K562 (cell line): ENCODE measurements around the gene SNX25. TPM values are rescaled to one million over a fixed set of nuclear protein-coding genes. Genes with fewer than 3 reads are reported as not detected.

Experiments used
- ATAC-seq: fragments of 200-7000 bp; cut with Tn5 transposase; 3 replicates; pipeline ENCODE4 v1.9.1; 2020; ENCODE audit warnings: moderate library complexity
- BruUV-seq: library from RNA; stranded (reverse); fragments of 400-500 nt; replicated peaks from 2 replicates; lab custom pipeline; 2021; lab: Mats Ljungman, UMichigan
- CTCF ChIA-PET: fragments of 300-600 bp; formaldehyde crosslinking; extraction: SDS; loops from one replicate; lab custom pipeline; 2021; ENCODE audit warnings: low intra/inter-chr PET ratio; lab: Yijun Ruan, JAX
- POLR2A ChIA-PET: fragments of 300-600, 350-650 bp; sonication (Branson Sonifier 250); formaldehyde crosslinking; extraction: SDS; loops from one replicate; lab custom pipeline; 2021; ENCODE audit warnings: antibody characterized with exemption, inconsistent platforms; lab: Yijun Ruan, JAX
- DNase-seq, 4 experiments: peaks; one replicate each; pipeline versions ENCODE4 v3.0.0 to v3.0.0-alpha.2; 2011 to 2018; ENCODE audit warnings: low spot score in 3 of 4, mixed read lengths in 3 of 4; ENCODE audit errors: extremely low read depth in 1 of 4
- FAIRE-seq: peaks from 2 replicates; lab custom pipeline; 2011; peaks lifted over from hg19 to GRCh38; lab: Jason Lieb, UNC
- H2AFZ ChIP-seq: 2 replicates; pipeline ENCODE4 v1.6.0; 2011; ENCODE audit warnings: low read depth, low read length, control low read depth, inconsistent platforms
- H3K27ac ChIP-seq: fragments of 200-600 bp; 3 replicates; pipeline ENCODE4 v1.8.0; 2011; ENCODE audit warnings: low read depth, mild to moderate bottlenecking, control low read depth, inconsistent platforms, low read length, moderate library complexity, mixed read lengths; ENCODE audit errors: extremely low read depth
- H3K27me3 ChIP-seq, 2 experiments: fragments of 300-600 bp in 1 of 2; 2 replicates in 1 of 2; 3 replicates in 1 of 2; pipeline versions ENCODE4 v1.6.0 to v1.8.0; 2011; ENCODE audit warnings: inconsistent platforms in 2 of 2, low read length in 2 of 2, mild to moderate bottlenecking in 1 of 2, mixed read lengths in 1 of 2, moderate library complexity in 1 of 2; ENCODE audit not compliant: control insufficient read depth in 2 of 2, insufficient read depth in 2 of 2
- H3K36me3 ChIP-seq: fragments of 300-600 bp; 3 replicates; pipeline ENCODE4 v1.8.0; 2011; ENCODE audit warnings: mild to moderate bottlenecking, low read length, inconsistent platforms; ENCODE audit not compliant: control insufficient read depth, insufficient read depth
- H3K4me1 ChIP-seq, 2 experiments: fragments of 200-600 bp in 1 of 2; replicated peaks in 1 of 2; 2 replicates in 1 of 2; 3 replicates in 1 of 2; pipeline versions ENCODE4 v1.5.1 to v1.8.0; 2011; ENCODE audit warnings: inconsistent platforms in 2 of 2, low read length in 2 of 2, mild to moderate bottlenecking in 1 of 2, mixed read lengths in 1 of 2, moderate library complexity in 1 of 2; ENCODE audit not compliant: control insufficient read depth in 2 of 2, insufficient read depth in 2 of 2
- H3K4me2 ChIP-seq: 2 replicates; pipeline ENCODE4 v1.6.1; 2011; ENCODE audit warnings: low read length, control low read depth, inconsistent platforms, mixed read lengths; ENCODE audit not compliant: insufficient read depth
- H3K4me3 ChIP-seq: fragments of 200-600 bp; sonication (generic), shearing (Covaris generic); 2 replicates; pipeline ENCODE4 v1.5.1; 2016; ENCODE audit warnings: control low read depth, inconsistent platforms
- H3K79me2 ChIP-seq: fragments of 200-600 bp; 3 replicates; pipeline ENCODE4 v1.8.0; 2011; ENCODE audit warnings: low read length, inconsistent platforms; ENCODE audit not compliant: control insufficient read depth, insufficient read depth
- H3K9ac ChIP-seq, 2 experiments: 2 replicates each; pipeline versions ENCODE4 v1.6.0 to v1.6.1; 2011; ENCODE audit warnings: low read depth in 2 of 2, low read length in 2 of 2, control low read depth in 1 of 2, inconsistent platforms in 1 of 2, mild to moderate bottlenecking in 1 of 2, mixed read lengths in 1 of 2; ENCODE audit not compliant: insufficient read depth in 1 of 2
- H3K9me1 ChIP-seq: one replicate; pipeline ENCODE4 v1.6.0; 2011; ENCODE audit warnings: inconsistent platforms, mild to moderate bottlenecking, low read length, moderate library complexity; ENCODE audit not compliant: control insufficient read depth, insufficient read depth
- H3K9me3 ChIP-seq: replicated peaks from 2 replicates; pipeline ENCODE4 v1.5.1; 2011; ENCODE audit warnings: low read depth, low read length, inconsistent platforms; ENCODE audit not compliant: control insufficient read depth, insufficient read depth
- H4K20me1 ChIP-seq: replicated peaks from 2 replicates; pipeline ENCODE4 v1.6.1; 2011; ENCODE audit warnings: low read length, inconsistent platforms, mixed read lengths; ENCODE audit not compliant: control insufficient read depth, insufficient read depth
- FOSL1 ChIP-seq: fragments of 200-800 bp; sonication (Bioruptor generic); conservative IDR thresholded peaks from 2 replicates; pipeline ENCODE4 v1.6.1; 2016; ENCODE audit warnings: missing genetic modification characterization, missing compliant biosample characterization
- FOXA1 ChIP-seq: fragments of 450-650 bp; IDR thresholded peaks from 2 replicates; pipeline ENCODE4 v1.6.1; 2016; ENCODE audit warnings: mild to moderate bottlenecking, borderline replicate concordance
- GTF3C2 ChIP-seq: IDR thresholded peaks from 3 replicates; pipeline ENCODE4 v1.6.1; 2011; ENCODE audit warnings: borderline replicate concordance, mild to moderate bottlenecking, moderate library complexity; ENCODE audit not compliant: insufficient read length; ENCODE audit errors: extremely low read depth
- HINFP ChIP-seq: fragments of 450-650 bp; conservative IDR thresholded peaks from 2 replicates; pipeline ENCODE4 v1.6.1; 2016; ENCODE audit warnings: missing genetic modification characterization, low read depth, mild to moderate bottlenecking, control low read depth, missing compliant biosample characterization
- MAZ ChIP-seq, 2 experiments: fragments of 450-650 bp in 1 of 2; sonication (generic) in 1 of 2; formaldehyde crosslinking; IDR thresholded peaks in 1 of 2; conservative IDR thresholded peaks in 1 of 2; 2 replicates each; pipeline versions ENCODE4 v1.4.0 to v1.5.0; 2020; ENCODE audit warnings: mild to moderate bottlenecking in 1 of 2, missing genetic modification reagents in 1 of 2
- PRMT5 ChIP-seq: sonication (generic); formaldehyde crosslinking; IDR thresholded peaks from 2 replicates; pipeline ENCODE4 v1.5.0; 2020; ENCODE audit warnings: missing genetic modification reagents
- U2AF2 ChIP-seq: fragments of 200-400 bp; formaldehyde crosslinking; optimal IDR thresholded peaks from 2 replicates; pipeline ENCODE3; 2017; ENCODE audit warnings: low read depth, mild to moderate bottlenecking, low read length
- WGBS: fragments of 100-300 bp; shearing (Covaris generic); methylation state at CpG from one replicate; pipeline ENCODE4 v1.1.6; 2016; ENCODE audit warnings: low coverage, mixed read lengths; ENCODE audit not compliant: insufficient coverage; ENCODE audit errors: missing lambda C conversion rate; 5-methylcytosine and 5-hydroxymethylcytosine counted together
- in situ Hi-C: fragments of 300-500 bp; cut with MboI; formaldehyde crosslinking; loops from 4 replicates; pipeline ENCODE4 v1.15.0; 2018; ENCODE audit warnings: inconsistent platforms, mixed read lengths
- intact Hi-C: fragments of 100-400 bp; cut with micrococcal nuclease; formaldehyde crosslinking; loops from 2 replicates; pipeline ENCODE4 v1.14.2; 2022
- polyA plus RNA-seq, 8 experiments: library from polyadenylated mRNA; depleted of rRNA in 4 of 8; stranded (reverse) in 5 of 8; unstranded in 3 of 8; fragments of >200 nt; fragmentation: Nextera tagmentation in 2 of 8; fragmentation: Illumina TruSeq in 1 of 8; extraction: Ambion mirVana in 2 of 8; extraction: Trizol in 1 of 8; gene quantifications; 2 replicates each; pipeline versions ENCODE4 v1.2.1 to v1.2.3, GENCODE V29; 2011 to 2014; ENCODE audit warnings: inconsistent platforms in 1 of 8, missing spikeins in 1 of 8
- total RNA-seq, 7 experiments: library from RNA; depleted of rRNA in 6 of 7; stranded (reverse); fragments of >200 nt in 6 of 7; fragmentation: Illumina TruSeq in 2 of 7; extraction: Trizol in 2 of 7; gene quantifications; 2 replicates each; pipeline versions ENCODE4 v1.2.1 to v1.2.3, GENCODE V29; 2011 to 2021; ENCODE audit warnings: low replicate concordance in 1 of 7

Gene SNX25
- total and polyA plus RNA-seq, 9 of the 15 experiments (the other 6 are each of a cell fraction or from before 2014, with no cell fraction given): 2.5 to 23.4 (median 13.3) TPM

- TF ChIP-seq MAZ (CRISPR knock-in tag; conservative IDR thresholded peaks at IDR 0.05 in 1 of 2, IDR thresholded peaks at IDR 0.05 in 1 of 2) (no peak), U2AF2 (no peak), FOSL1 (tag) (0 out of 2 replicates have a peak, but pooled peaks have one; percentile 35), PRMT5 (CRISPR knock-in tag) (no peak), HINFP (tag) (no peak)
Measured at GRCh38 chr4:185194924-185195888, 14.2 kb upstream of the SNX25 start (continued).

- no peak for ATAC-seq
- Histone ChIP-seq H3K9me3 (no peaks in the 10 kb centered on the region), H3K4me2 (no peak overlapping the region), H3K4me3 (no peak overlapping the region), H3K9me1 (no peaks in the 10 kb centered on the region), H2AFZ (no peak overlapping the region), H3K4me1 (peaks cover 4 to 8% of the 10 kb centered on the region in 2 experiments; a peak in 4 of 5 replicates), H3K27me3 (no peaks in the 10 kb centered on the region), H3K36me3 (peaks cover 18% of the 10 kb centered on the region; the same call in 1 of the 3 replicates), H3K9ac (no peak overlapping the region), H4K20me1 (no peaks in the 10 kb centered on the region), H3K79me2 (peaks cover 76% of the 10 kb centered on the region), H3K27ac (no peak overlapping the region)
- intact Hi-C loops: no loop called here
- ChIA-PET CTCF (no interaction called here), POLR2A (no interaction called here)
- no peak for DNase-seq
- TF ChIP-seq GTF3C2 (no peak), FOXA1 (no peak)
- WGBS: 94% methylated on average over 2 of the region's 2 CpGs
- no TSS peak for BruUV-seq
- FAIRE-seq: no peak
- in situ Hi-C loops: no loop called here
Measured at GRCh38 chr4:185196437-185196836, 13.0 kb upstream of the SNX25 start.
